Activated CD8-positive, alpha-beta T cell treated with anti-CD3 and anti-CD28 coated beads for 36 hours (primary cell): ENCODE results near the gene SUPT3H. TPM values are rescaled to one million over a fixed set of nuclear protein-coding genes. Genes with fewer than 3 reads are reported as not detected.

Experiments used
- ATAC-seq: fragments of 200-7000 bp; cut with Tn5 transposase; one replicate; pipeline ENCODE4 v1.10.0; 2021; ENCODE audit warnings: mild to moderate bottlenecking, moderate library complexity
- CTCF ChIA-PET: fragments of 350-600 bp; sonication (Branson Sonifier 250); formaldehyde crosslinking; loops from one replicate; lab custom pipeline; 2021; ENCODE audit warnings: antibody characterized with exemption; lab: Charles Lee
- POLR2A ChIA-PET: fragments of 350-600 bp; sonication (Branson Sonifier 250); formaldehyde crosslinking; loops from one replicate; lab custom pipeline; 2021; ENCODE audit warnings: antibody characterized with exemption; lab: Charles Lee
- DNase-seq: peaks from one replicate; pipeline ENCODE4 v3.0.0-alpha.2; 2020
- H3K27ac Mint-ChIP-seq: one replicate; pipeline ENCODE4 v1.8.0; 2021; ENCODE audit warnings: mild to moderate bottlenecking, mixed read lengths
- H3K27me3 Mint-ChIP-seq: one replicate; pipeline ENCODE4 v1.8.0; 2021; ENCODE audit warnings: mixed read lengths
- H3K36me3 Mint-ChIP-seq: one replicate; pipeline ENCODE4 v1.8.0; 2021; ENCODE audit warnings: low read depth, mixed read lengths
- H3K4me1 Mint-ChIP-seq: one replicate; pipeline ENCODE4 v1.8.0; 2021; ENCODE audit warnings: low read depth, mixed read lengths
- H3K4me3 Mint-ChIP-seq: one replicate; pipeline ENCODE4 v1.8.0; 2021; ENCODE audit warnings: mild to moderate bottlenecking, moderate library complexity, mixed read lengths
- H3K9me3 Mint-ChIP-seq: one replicate; pipeline ENCODE4 v1.8.0; 2021; ENCODE audit warnings: mixed read lengths
- intact Hi-C: fragments of 100-400 bp; cut with micrococcal nuclease; formaldehyde crosslinking; loops from one replicate; pipeline ENCODE4 v1.10.0; 2022
- total RNA-seq, 2 experiments: library from RNA; stranded (reverse); gene quantifications; one replicate each; pipeline ENCODE4 v1.2.3, GENCODE V29; 2021
- TF ChIP-seq, protein P1 (sequence below): fragments of 200-600 bp; IDR thresholded peaks from one replicate; pipeline ENCODE4 v1.8.0; 2022; ENCODE audit warnings: antibody characterized with exemption, mild to moderate bottlenecking

SUPT3H gene
- total RNA-seq, 2 experiments from 2014 or later: 20.0 to 20.2 TPM

DNA sequence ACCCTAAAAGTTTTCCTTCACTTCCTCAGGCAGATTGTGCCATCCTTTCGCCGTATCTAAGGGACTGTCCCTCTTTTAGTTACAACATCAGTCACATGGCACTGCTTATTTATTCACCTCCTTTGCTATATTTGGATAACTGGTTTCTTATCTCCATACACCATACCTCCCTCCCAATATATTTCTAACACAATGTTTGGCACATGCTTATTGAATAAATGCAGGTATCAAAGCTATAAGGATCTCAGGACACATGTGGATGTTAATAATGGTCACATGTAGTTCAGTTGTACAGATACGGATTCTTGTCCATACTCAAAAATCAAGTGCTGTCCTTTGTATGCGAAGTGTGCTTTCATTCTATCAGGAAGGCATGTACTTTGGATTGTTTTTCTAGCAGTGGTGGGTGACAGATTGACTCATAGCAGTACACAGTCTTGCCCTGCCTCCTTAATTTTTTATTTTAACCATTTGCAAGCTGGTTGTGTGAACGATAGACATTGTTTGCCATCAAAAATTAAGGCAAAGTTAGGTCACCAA, 456.7 kb downstream of the SUPT3H start:
- Mint-ChIP-seq H3K27me3 (no peaks in the 10 kb centered on the region), H3K4me1 (peaks cover 49% of the 10 kb centered on the region), H3K27ac (peak overlapping the region; percentile 67), H3K4me3 (no peak overlapping the region), H3K9me3 (no peaks in the 10 kb centered on the region), H3K36me3 (peaks cover 2% of the 10 kb centered on the region)
- TF ChIP-seq, protein P1, sequence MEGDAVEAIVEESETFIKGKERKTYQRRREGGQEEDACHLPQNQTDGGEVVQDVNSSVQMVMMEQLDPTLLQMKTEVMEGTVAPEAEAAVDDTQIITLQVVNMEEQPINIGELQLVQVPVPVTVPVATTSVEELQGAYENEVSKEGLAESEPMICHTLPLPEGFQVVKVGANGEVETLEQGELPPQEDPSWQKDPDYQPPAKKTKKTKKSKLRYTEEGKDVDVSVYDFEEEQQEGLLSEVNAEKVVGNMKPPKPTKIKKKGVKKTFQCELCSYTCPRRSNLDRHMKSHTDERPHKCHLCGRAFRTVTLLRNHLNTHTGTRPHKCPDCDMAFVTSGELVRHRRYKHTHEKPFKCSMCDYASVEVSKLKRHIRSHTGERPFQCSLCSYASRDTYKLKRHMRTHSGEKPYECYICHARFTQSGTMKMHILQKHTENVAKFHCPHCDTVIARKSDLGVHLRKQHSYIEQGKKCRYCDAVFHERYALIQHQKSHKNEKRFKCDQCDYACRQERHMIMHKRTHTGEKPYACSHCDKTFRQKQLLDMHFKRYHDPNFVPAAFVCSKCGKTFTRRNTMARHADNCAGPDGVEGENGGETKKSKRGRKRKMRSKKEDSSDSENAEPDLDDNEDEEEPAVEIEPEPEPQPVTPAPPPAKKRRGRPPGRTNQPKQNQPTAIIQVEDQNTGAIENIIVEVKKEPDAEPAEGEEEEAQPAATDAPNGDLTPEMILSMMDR: no peak
- POLR2A ChIA-PET: interaction anchor here (0.6 kb wide), 1 partner anchor 244 kb away, joined by 3 read pairs; no protein-coding TSS in a partner anchor
- CTCF ChIA-PET: interaction anchor here (0.9 to 1.2 kb wide), 2 partner anchors 11 to 265 kb away, joined by 3 read pairs; no protein-coding TSS in a partner anchor
- no peak for DNase-seq
- no peak for ATAC-seq
- intact Hi-C loops: no loop called here

DNA sequence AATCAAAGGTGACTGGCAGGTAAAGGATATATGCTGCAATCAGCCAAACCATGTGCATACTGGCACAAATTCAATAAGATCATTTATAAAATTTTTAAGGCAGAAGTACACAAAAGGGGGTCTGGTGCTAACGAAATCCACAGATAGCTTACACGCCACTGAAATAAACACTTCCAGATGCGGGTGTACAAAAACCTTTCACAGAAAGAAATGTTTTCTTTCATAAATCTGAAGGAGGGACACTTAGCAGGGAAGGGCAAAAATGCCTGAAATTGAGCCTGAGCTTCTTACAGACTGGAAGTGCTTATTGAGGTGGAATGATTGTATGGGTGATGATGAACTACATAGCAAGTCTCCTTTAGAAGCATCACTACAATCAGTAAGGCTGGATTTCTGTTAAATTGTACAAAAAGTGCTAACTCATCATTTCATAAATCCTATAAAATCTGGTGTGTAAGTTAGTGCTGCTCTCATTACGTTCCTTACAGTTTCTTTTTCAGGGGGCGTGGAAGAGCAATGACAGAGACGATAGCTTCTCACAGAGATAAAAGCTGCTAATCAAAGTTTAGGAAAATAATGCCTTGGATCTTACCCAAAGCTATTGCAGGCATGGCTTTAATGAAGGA, 458.9 kb downstream of the SUPT3H start:
- Mint-ChIP-seq H3K36me3 (peaks cover 10% of the 10 kb centered on the region), H3K9me3 (peaks cover 2% of the 10 kb centered on the region), H3K4me1 (peaks cover 36% of the 10 kb centered on the region), H3K27ac (no peak overlapping the region), H3K27me3 (no peaks in the 10 kb centered on the region), H3K4me3 (no peak overlapping the region)
- intact Hi-C loops: no loop called here
- DNase-seq (no peak), ATAC-seq (no peak)
- ChIA-PET CTCF (interaction anchor here (1.5 kb wide), 1 partner anchor 60 kb away, joined by 3 read pairs; no protein-coding TSS in a partner anchor), POLR2A (no interaction called here)
- TF ChIP-seq, protein P1: no peak

DNA sequence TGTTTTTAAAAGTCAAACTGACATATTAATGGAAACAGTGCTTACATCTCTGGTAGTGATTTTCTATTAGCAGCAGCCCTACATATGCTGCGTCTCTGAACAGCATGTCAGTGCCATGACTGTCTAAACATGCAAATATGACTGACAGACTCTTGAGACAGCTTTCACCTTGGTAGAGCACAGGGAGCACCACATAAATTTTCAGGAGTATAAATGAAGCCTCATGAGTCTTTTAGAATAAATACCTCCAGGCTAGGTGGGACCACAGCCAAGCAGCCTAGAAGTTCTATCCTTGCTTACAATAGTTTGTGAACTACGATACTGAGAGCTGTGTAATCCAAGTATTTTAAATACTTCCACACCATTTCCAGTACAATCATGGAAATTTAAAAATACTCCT, 460.3 kb downstream of the SUPT3H start:
- DNase-seq: no peak
- H3K4me3 Mint-ChIP-seq: no peak overlapping the region
- H3K27ac Mint-ChIP-seq: no peak overlapping the region
- peaks cover 2% of the 10 kb centered on the region for H3K9me3 Mint-ChIP-seq
- CTCF ChIA-PET: no interaction called here
- peaks cover 18% of the 10 kb centered on the region for H3K36me3 Mint-ChIP-seq
- H3K27me3 Mint-ChIP-seq: no peaks in the 10 kb centered on the region
- TF ChIP-seq, protein P1: no peak
- intact Hi-C loops: no loop called here
- no peak for ATAC-seq
- H3K4me1 Mint-ChIP-seq: peaks cover 24% of the 10 kb centered on the region
- POLR2A ChIA-PET: no interaction called here

DNA sequence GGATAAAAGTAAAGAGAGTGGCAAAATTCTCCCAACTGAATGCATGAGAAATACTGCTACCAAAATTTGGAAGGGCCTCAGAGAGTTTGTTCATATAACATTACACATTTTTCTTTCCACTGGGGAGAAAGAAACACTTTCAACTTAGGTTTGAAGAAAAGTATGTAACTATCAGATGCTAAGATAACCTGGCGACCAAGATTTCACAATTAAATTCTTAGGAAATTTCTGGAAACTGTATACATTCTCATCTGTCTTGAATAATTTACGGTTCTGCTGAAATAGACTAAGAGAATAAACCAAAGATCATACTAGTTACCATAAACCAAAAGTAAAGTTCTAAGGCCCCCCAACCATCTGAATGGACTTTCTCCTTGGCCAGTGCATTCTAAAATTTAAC, 462.6 kb downstream of the SUPT3H start:
- no peak for DNase-seq
- TF ChIP-seq, protein P1: no peak
- no peak overlapping the region for H3K27ac Mint-ChIP-seq
- H3K9me3 Mint-ChIP-seq: peaks cover 2% of the 10 kb centered on the region
- intact Hi-C loops: no loop called here
- H3K27me3 Mint-ChIP-seq: no peaks in the 10 kb centered on the region
- POLR2A ChIA-PET: no interaction called here
- no peak for ATAC-seq
- H3K4me1 Mint-ChIP-seq: peaks cover 5% of the 10 kb centered on the region
- no peak overlapping the region for H3K4me3 Mint-ChIP-seq
- CTCF ChIA-PET: no interaction called here
- H3K36me3 Mint-ChIP-seq: peaks cover 18% of the 10 kb centered on the region

DNA sequence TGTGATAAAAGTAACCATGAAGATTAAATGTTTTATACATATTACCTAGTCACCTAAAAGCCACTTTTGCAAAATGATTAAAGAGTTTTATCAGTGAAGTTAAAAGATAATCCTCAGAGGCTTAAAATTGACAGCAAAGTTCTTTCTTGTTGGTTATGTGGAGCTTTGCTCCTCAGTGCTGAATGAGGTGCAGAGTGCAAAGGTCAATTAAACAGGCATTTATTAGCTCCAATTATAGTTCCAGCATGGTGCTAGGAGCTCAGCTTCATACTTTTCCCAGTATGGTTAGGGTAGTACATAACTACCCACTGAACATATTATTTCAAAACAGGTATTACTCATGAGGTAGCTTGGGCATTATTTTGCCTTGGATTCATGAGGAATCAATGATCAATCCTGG, 463.6 kb downstream of the SUPT3H start:
- H3K4me3 Mint-ChIP-seq: no peak overlapping the region
- peaks cover 18% of the 10 kb centered on the region for H3K36me3 Mint-ChIP-seq
- no peak overlapping the region for H3K27ac Mint-ChIP-seq
- peaks cover 2% of the 10 kb centered on the region for H3K4me1 Mint-ChIP-seq
- no peaks in the 10 kb centered on the region for H3K27me3 Mint-ChIP-seq
- no peak for DNase-seq
- TF ChIP-seq, protein P1: no peak
- ChIA-PET POLR2A (interaction anchor here (0.6 kb wide), 2 partner anchors 9 to 424 kb away, joined by 3 to 4 read pairs; no protein-coding TSS in a partner anchor), CTCF (no interaction called here)
- peaks cover 2% of the 10 kb centered on the region for H3K9me3 Mint-ChIP-seq
- ATAC-seq: no peak
- intact Hi-C loops: no loop called here
